IMR-90 (cell line): ENCODE results near the gene GGA3.
A peak's percentile ranks its signal among the peaks of the same experiment; 100 is the strongest.

Experiments
- CEBPB ChIP-seq: IDR thresholded peaks from 2 replicates; pipeline ENCODE4 v1.6.1; 2012; ENCODE audit warnings: low read depth, low read length, improper control_type of control experiment
- CTCF ChIP-seq: conservative IDR thresholded peaks from 2 replicates; pipeline ENCODE4 v1.5.1; 2012; ENCODE audit warnings: mild to moderate bottlenecking, low read depth, low read length, improper control_type of control experiment
- ELK1 ChIP-seq: fragments of 150-350 bp; IDR thresholded peaks from 2 replicates; pipeline ENCODE4 v1.6.1; 2016; ENCODE audit warnings: low read depth, mild to moderate bottlenecking, low read length, moderate library complexity, borderline replicate concordance
- MAFK ChIP-seq: IDR thresholded peaks from 2 replicates; pipeline ENCODE4 v1.6.1; 2012; ENCODE audit warnings: low read depth, low read length, improper control_type of control experiment
- MXI1 ChIP-seq: IDR thresholded peaks from 2 replicates; pipeline ENCODE4 v1.6.1; 2012; ENCODE audit warnings: low read depth, mild to moderate bottlenecking, low read length, moderate library complexity, borderline replicate concordance
- NFE2L2 ChIP-seq: fragments of 150-350 bp; IDR thresholded peaks from 2 replicates; pipeline ENCODE4 v1.6.1; 2016; ENCODE audit warnings: low read depth, mild to moderate bottlenecking, low read length
- POLR2A ChIP-seq: IDR thresholded peaks from 2 replicates; pipeline ENCODE4 v1.6.1; 2012; ENCODE audit warnings: mild to moderate bottlenecking, low read depth, low read length
- RAD21 ChIP-seq: IDR thresholded peaks from 2 replicates; pipeline ENCODE4 v1.6.1; 2012; ENCODE audit warnings: low read length, improper control_type of control experiment
- RCOR1 ChIP-seq: IDR thresholded peaks from 2 replicates; pipeline ENCODE4 v1.6.1; 2012; ENCODE audit warnings: mild to moderate bottlenecking, low read length, improper control_type of control experiment; ENCODE audit not compliant: insufficient replicate concordance
- SMC3 ChIP-seq: fragments of 150-350 bp; IDR thresholded peaks from 2 replicates; pipeline ENCODE4 v1.6.1; 2016; ENCODE audit warnings: low read depth, mild to moderate bottlenecking, antibody characterized with exemption, low read length, moderate library complexity
- USF2 ChIP-seq: fragments of 150-350 bp; IDR thresholded peaks from 2 replicates; pipeline ENCODE4 v1.6.1; 2017; ENCODE audit warnings: mild to moderate bottlenecking, antibody characterized with exemption, low read length, low read depth

GRCh38 chr17:75270218-75270965 is 9.0 kb upstream of the GGA3 start:
- TF ChIP-seq CTCF (peak; percentile 63), RAD21 (peak; percentile 63), POLR2A (peak; percentile 79; the same call in 1 of the 2 replicates), CEBPB (peak; percentile 87), MXI1 (no peak; the same call in 1 of the 2 replicates), RCOR1 (peak; percentile 11), USF2 (no peak), NFE2L2 (no peak), SMC3 (peak; percentile 51), MAFK (no peak), ELK1 (no peak)
